Testis (tissue), 3 donors: ENCODE measurements around the gene ZNRD2. TPM values are rescaled to one million over a fixed set of nuclear protein-coding genes. Genes with fewer than 3 reads are reported as not detected.

Experiments
- DNase-seq: peaks from one replicate; pipeline ENCODE4 v3.0.0-alpha.2; 2019
- H3K27ac ChIP-seq, 2 donors: fragments of 200-600 bp; sonication (generic); one replicate each; pipeline ENCODE4 v1.5.1; 2019
- H3K27me3 ChIP-seq: fragments of 200-600 bp; sonication (generic); one replicate; pipeline ENCODE4 v1.5.1; 2019
- H3K36me3 ChIP-seq: fragments of 200-600 bp; sonication (generic); one replicate; pipeline ENCODE4 v1.5.1; 2017; ENCODE audit warnings: low read depth; ENCODE audit errors: missing control alignments
- H3K4me1 ChIP-seq: fragments of 200-600 bp; sonication (generic); one replicate; pipeline ENCODE4 v1.5.1; 2019
- H3K4me3 ChIP-seq, 2 donors: fragments of 200-600 bp; sonication (generic); one replicate each; pipeline ENCODE4 v1.5.1; 2017 to 2019
- H3K9me3 ChIP-seq: fragments of 200-600 bp; sonication (generic); one replicate; pipeline ENCODE4 v1.5.1; 2017
- CTCF ChIP-seq, 3 experiments: fragments of 450-650 bp in 2 of 3; fragments of 200-600 bp in 1 of 3; sonication (generic) in 1 of 3; IDR thresholded peaks; one replicate each; pipeline ENCODE4 v1.5.1; 2016 to 2019; ENCODE audit warnings: antibody characterized with exemption in 3 of 3, mild to moderate bottlenecking in 2 of 3, moderate library complexity in 1 of 3
- POLR2A ChIP-seq: fragments of 450-650 bp; IDR thresholded peaks from one replicate; pipeline ENCODE4 v1.6.1; 2017; ENCODE audit warnings: antibody characterized with exemption, mild to moderate bottlenecking, moderate library complexity
- WGBS, 2 donors: methylation state at CpG; one replicate each; pipeline ENCODE4 v1.1.5; 2018; 5-methylcytosine and 5-hydroxymethylcytosine counted together
- intact Hi-C: fragments of 100-400 bp; cut with DNase I; formaldehyde crosslinking; loops from one replicate; pipeline ENCODE4 v1.15.1; 2023; ENCODE audit warnings: low total_unique reads
- polyA plus RNA-seq: library from polyadenylated mRNA; stranded (reverse); fragments of 350-450 nt; fragmentation: Illumina TruSeq; extraction: RNeasy Lipid Tissue Mini Kit (QIAGEN cat#74804); gene quantifications from one replicate; pipeline ENCODE4 v1.2.3, GENCODE V29; 2014; ENCODE audit warnings: low read depth, low replicate concordance; ENCODE audit not compliant: insufficient read depth
- small RNA-seq, 2 donors: library from RNA; depleted of rRNA; stranded (forward); fragments of <200 nt; gene quantifications; one replicate each; pipeline ENCODE3, GENCODE V24; 2016
- total RNA-seq, 2 donors: library from RNA; depleted of rRNA; stranded (reverse); fragments of >200 nt; gene quantifications; one replicate each; pipeline ENCODE4 v1.2.3, GENCODE V29; 2016

The ZNRD2 gene
- total and polyA plus RNA-seq, 3 donors from 2014 or later = 67.7 to 79.6 (median 77.6) TPM

- intact Hi-C loops = no loop called here
- TF ChIP-seq CTCF (IDR thresholded peaks at IDR 0.05) (no peak), POLR2A (no peak)
- Histone ChIP-seq H3K9me3 (no peaks in the 10 kb centered on the region), H3K36me3 (no peaks in the 10 kb centered on the region), H3K27me3 (no peaks in the 10 kb centered on the region), H3K4me1 (peaks cover 10% of the 10 kb centered on the region), H3K4me3 (no peak overlapping the region), H3K27ac (no peak overlapping the region)
- DNase-seq = no peak
- WGBS, 2 donors = 93% methylated on average over 10 to 14 of the region's 14 CpGs
Measured at GRCh38 chr11:65621460-65621859, 51.2 kb downstream of the ZNRD2 start.

Small RNAs within 50 kb of the gene (small RNA-seq; reads per million reads assigned to genes)
- 0 reads per million in 2 donors for gene AP001362.1

Other genes starting within 250 kb of the ZNRD2 start
- gene DPF2, start 236.6 kb upstream of the ZNRD2 start, total RNA-seq = 10 to 100 TPM; 86.8 to 91.2 TPM
- gene DPF2, start 236.6 kb upstream of the ZNRD2 start, polyA plus RNA-seq = 94.5 TPM
- gene TIGD3, start 215.7 kb upstream of the ZNRD2 start, total RNA-seq = 1 to 10 TPM; 5.3 to 7.6 TPM
- 7.1 TPM for gene TIGD3, start 215.7 kb upstream of the ZNRD2 start, polyA plus RNA-seq
- gene SLC25A45, start 187.8 kb upstream of the ZNRD2 start, total RNA-seq = 10 to 100 TPM; 10.1 to 10.6 TPM
- gene SLC25A45, start 187.8 kb upstream of the ZNRD2 start, polyA plus RNA-seq = 8.0 TPM
- 100 to 1,000 TPM in 1 of 2 donors, 10 to 100 TPM in 1; 92.5 to 118 TPM for gene FRMD8, start 183.8 kb upstream of the ZNRD2 start, total RNA-seq
- gene FRMD8, start 183.8 kb upstream of the ZNRD2 start, polyA plus RNA-seq = 31.4 TPM
- 100 to 1,000 TPM; 230 to 243 TPM for gene NEAT1, start 147.7 kb upstream of the ZNRD2 start, total RNA-seq
- 189 TPM for gene NEAT1, start 147.7 kb upstream of the ZNRD2 start, polyA plus RNA-seq
- 1,000 to 10,000 TPM; 8,109 to 9,314 TPM for gene MALAT1, start 71.4 kb upstream of the ZNRD2 start, total RNA-seq
- 26.7 TPM for gene MALAT1, start 71.4 kb upstream of the ZNRD2 start, polyA plus RNA-seq
- 100 to 1,000 TPM; 131 to 160 TPM for gene SCYL1, start 45.4 kb upstream of the ZNRD2 start, total RNA-seq
- gene SCYL1, start 45.4 kb upstream of the ZNRD2 start, polyA plus RNA-seq = 127 TPM
- gene LTBP3, start 12.1 kb upstream of the ZNRD2 start, total RNA-seq = 100 to 1,000 TPM; 112 to 126 TPM
- gene LTBP3, start 12.1 kb upstream of the ZNRD2 start, polyA plus RNA-seq = 58.1 TPM
- gene FAM89B, start 2.1 kb downstream of the ZNRD2 start, total RNA-seq = 10 to 100 TPM; 59.9 to 63.2 TPM
- 25.8 TPM for gene FAM89B, start 2.1 kb downstream of the ZNRD2 start, polyA plus RNA-seq
- gene EHBP1L1, start 5.6 kb downstream of the ZNRD2 start, total RNA-seq = 10 to 100 TPM; 51.0 to 66.8 TPM
- 20.5 TPM for gene EHBP1L1, start 5.6 kb downstream of the ZNRD2 start, polyA plus RNA-seq
- gene KCNK7, start 25.3 kb downstream of the ZNRD2 start, total RNA-seq = 1 to 10 TPM in 1 of 2 donors, under 1 TPM in 1; 0.99 to 2.5 TPM
- 0.26 TPM for gene KCNK7, start 25.3 kb downstream of the ZNRD2 start, polyA plus RNA-seq
- 10 to 100 TPM; 68.4 to 75.7 TPM for gene MAP3K11, start 43.7 kb downstream of the ZNRD2 start, total RNA-seq
- 40.7 TPM for gene MAP3K11, start 43.7 kb downstream of the ZNRD2 start, polyA plus RNA-seq
- gene PCNX3, start 45.3 kb downstream of the ZNRD2 start, total RNA-seq = 10 to 100 TPM; 78.4 to 87.6 TPM
- gene PCNX3, start 45.3 kb downstream of the ZNRD2 start, polyA plus RNA-seq = 61.4 TPM
- gene SIPA1, start 67.6 kb downstream of the ZNRD2 start, total RNA-seq = 10 to 100 TPM; 15.2 to 23.5 TPM
- 29.0 TPM for gene SIPA1, start 67.6 kb downstream of the ZNRD2 start, polyA plus RNA-seq
- gene RELA, start 92.4 kb downstream of the ZNRD2 start, total RNA-seq = 10 to 100 TPM; 64.9 to 82.0 TPM
- gene RELA, start 92.4 kb downstream of the ZNRD2 start, polyA plus RNA-seq = 47.5 TPM
- gene KAT5, start 141.8 kb downstream of the ZNRD2 start, total RNA-seq = 100 to 1,000 TPM; 101 to 121 TPM
- 154 TPM for gene KAT5, start 141.8 kb downstream of the ZNRD2 start, polyA plus RNA-seq
- gene RNASEH2C, start 150.3 kb downstream of the ZNRD2 start, total RNA-seq = 10 to 100 TPM; 70.9 to 71.1 TPM
- 29.1 TPM for gene RNASEH2C, start 150.3 kb downstream of the ZNRD2 start, polyA plus RNA-seq
- 10 to 100 TPM; 13.5 to 14.8 TPM for gene AP5B1, start 210.5 kb downstream of the ZNRD2 start, total RNA-seq
- 4.5 TPM for gene AP5B1, start 210.5 kb downstream of the ZNRD2 start, polyA plus RNA-seq
- 10 to 100 TPM; 27.6 to 33.9 TPM for gene OVOL1, start 216.6 kb downstream of the ZNRD2 start, total RNA-seq
- 72.4 TPM for gene OVOL1, start 216.6 kb downstream of the ZNRD2 start, polyA plus RNA-seq